ENCODE data around the gene OSBPL3.

- no peak for TF ChIP-seq POLR2AphosphoS5 (IDR thresholded peaks at IDR 0.05)
- TF ChIP-seq CTCF (IDR thresholded peaks at IDR 0.05; ENCODE audit: poor library complexity, severe bottlenecking) = no peak
- TF ChIP-seq EZH2 (IDR thresholded peaks at IDR 0.05; ENCODE audit: borderline replicate concordance, insufficient read depth, low read length, poor library complexity, severe bottlenecking) = no peak
- no peak for TF ChIP-seq EP300 (conservative IDR thresholded peaks at IDR 0.05; ENCODE audit: poor library complexity, severe bottlenecking)
- no peak for TF ChIP-seq SMC3 (conservative IDR thresholded peaks at IDR 0.05; ENCODE audit: poor library complexity)
- no peak for TF ChIP-seq TAF1 (IDR thresholded peaks at IDR 0.05; ENCODE audit: low read depth)
- TF ChIP-seq REST (IDR thresholded peaks at IDR 0.05; ENCODE audit: borderline replicate concordance) = no peak
Observed at GRCh38 chr7:24921362-24921679, 58.7 kb downstream of the OSBPL3 start.

All from neural cell (in vitro differentiated cells).